Thymus (tissue), 11 donors: ENCODE data around the gene CCDC137. TPM values are rescaled to one million over a fixed set of nuclear protein-coding genes. Genes with fewer than 3 reads are reported as not detected.

ENCODE experiments used
- DNase-seq, 9 donors: peaks; one replicate each; pipeline ENCODE4 v3.0.0-alpha.2; 2013; ENCODE audit warnings: low spot score in 9 of 9, low read depth in 6 of 9, missing footprints in 1 of 9
- H3K27ac ChIP-seq, 2 donors: one replicate each; pipeline ENCODE4 v1.5.1; 2013; ENCODE audit warnings: control low read depth in 1 of 2, low read depth in 1 of 2, low read length in 1 of 2, mild to moderate bottlenecking in 1 of 2, moderate library complexity in 1 of 2
- H3K27me3 ChIP-seq, 2 donors: one replicate each; pipeline ENCODE4 v1.5.1; 2013; ENCODE audit warnings: low read length in 1 of 2; ENCODE audit not compliant: control insufficient read depth in 2 of 2, insufficient read depth in 1 of 2
- H3K36me3 ChIP-seq, 2 donors: one replicate each; pipeline ENCODE4 v1.5.1; 2013; ENCODE audit warnings: low read length in 1 of 2, mild to moderate bottlenecking in 1 of 2, moderate library complexity in 1 of 2; ENCODE audit not compliant: control insufficient read depth in 2 of 2, insufficient read depth in 2 of 2
- H3K4me1 ChIP-seq, 2 donors: one replicate each; pipeline ENCODE4 v1.5.1; 2013; ENCODE audit warnings: low read length in 2 of 2; ENCODE audit not compliant: control insufficient read depth in 2 of 2, insufficient read depth in 2 of 2
- H3K4me3 ChIP-seq, 2 donors: one replicate each; pipeline ENCODE4 v1.5.1; 2013; ENCODE audit warnings: low read length in 2 of 2, control low read depth in 1 of 2, mild to moderate bottlenecking in 1 of 2
- H3K9me3 ChIP-seq, 2 donors: one replicate each; pipeline ENCODE4 v1.5.1; 2013; ENCODE audit warnings: low read length in 1 of 2, mild to moderate bottlenecking in 1 of 2; ENCODE audit not compliant: control insufficient read depth in 2 of 2, insufficient read depth in 1 of 2
- WGBS: extraction: QIAGEN DNeasy Blood & Tissue Kit; methylation state at CpG from one replicate; pipeline ENCODE4 v1.1.7; 2013; 5-methylcytosine and 5-hydroxymethylcytosine counted together
- polyA plus RNA-seq: library from polyadenylated mRNA; stranded (reverse); fragments of 200-250 nt; gene quantifications from one replicate; pipeline ENCODE4 v1.2.3, GENCODE V29; 2013
- total RNA-seq: library from RNA; stranded (reverse); fragments of 120-200 nt; gene quantifications from one replicate; pipeline ENCODE4 v1.2.4, GENCODE V29; 2013
- donor health status: healthy.

The CCDC137 gene
- total and polyA plus RNA-seq, 2 donors: 14.4 to 42.5 TPM

DNA sequence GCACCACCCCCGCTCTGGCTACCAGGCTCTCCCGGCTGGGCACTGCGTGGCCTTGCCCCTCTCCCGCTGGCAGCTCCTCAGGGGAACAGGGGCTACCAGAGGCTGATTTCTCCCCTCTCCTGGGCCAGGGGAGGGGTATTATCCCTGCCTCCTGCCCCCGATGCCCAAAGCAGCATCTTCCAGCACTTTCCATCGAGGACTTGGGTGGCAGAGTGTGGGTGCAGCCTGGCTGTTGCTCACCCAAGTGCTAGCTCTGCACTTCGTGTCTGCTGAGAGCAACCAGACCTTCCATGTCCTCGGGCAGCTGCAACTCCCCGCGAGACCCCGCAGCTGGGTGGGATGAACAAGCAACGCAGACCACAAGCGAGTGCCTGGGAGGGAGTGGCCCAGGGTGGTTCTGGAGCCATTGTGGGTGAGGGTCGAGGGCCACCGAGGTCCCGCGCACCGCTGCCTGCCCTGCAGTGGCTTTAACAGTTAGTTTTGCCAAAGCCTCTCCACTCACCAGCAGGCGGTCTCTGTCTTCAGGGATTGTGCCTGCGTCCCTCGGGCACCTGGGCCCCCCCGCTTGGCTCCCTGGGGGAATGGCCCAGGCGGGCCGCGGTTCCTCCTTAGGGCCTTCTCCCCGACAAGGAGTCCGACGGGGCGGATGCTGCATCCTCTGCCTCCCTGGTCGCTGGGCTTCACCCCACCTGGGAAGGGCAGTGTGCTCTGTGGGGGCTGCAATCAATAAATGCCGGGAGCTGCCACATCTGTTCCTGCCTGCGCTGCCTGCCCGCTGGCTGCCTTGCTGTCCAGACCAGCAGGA is 53.9 kb downstream of the CCDC137 start:
- no peaks in the 10 kb centered on the region for H3K9me3 ChIP-seq
- WGBS: 93% methylated on average over 33 of the region's 33 CpGs
- H3K27me3 ChIP-seq: peaks cover 0 to 29% of the 10 kb centered on the region in 2 donors
- peaks cover 6 to 18% of the 10 kb centered on the region in 2 donors for H3K36me3 ChIP-seq
- H3K4me3 ChIP-seq: no peak overlapping the region
- no peak overlapping the region for H3K27ac ChIP-seq
- no peaks in the 10 kb centered on the region for H3K4me1 ChIP-seq
- DNase-seq: no peak

DNA sequence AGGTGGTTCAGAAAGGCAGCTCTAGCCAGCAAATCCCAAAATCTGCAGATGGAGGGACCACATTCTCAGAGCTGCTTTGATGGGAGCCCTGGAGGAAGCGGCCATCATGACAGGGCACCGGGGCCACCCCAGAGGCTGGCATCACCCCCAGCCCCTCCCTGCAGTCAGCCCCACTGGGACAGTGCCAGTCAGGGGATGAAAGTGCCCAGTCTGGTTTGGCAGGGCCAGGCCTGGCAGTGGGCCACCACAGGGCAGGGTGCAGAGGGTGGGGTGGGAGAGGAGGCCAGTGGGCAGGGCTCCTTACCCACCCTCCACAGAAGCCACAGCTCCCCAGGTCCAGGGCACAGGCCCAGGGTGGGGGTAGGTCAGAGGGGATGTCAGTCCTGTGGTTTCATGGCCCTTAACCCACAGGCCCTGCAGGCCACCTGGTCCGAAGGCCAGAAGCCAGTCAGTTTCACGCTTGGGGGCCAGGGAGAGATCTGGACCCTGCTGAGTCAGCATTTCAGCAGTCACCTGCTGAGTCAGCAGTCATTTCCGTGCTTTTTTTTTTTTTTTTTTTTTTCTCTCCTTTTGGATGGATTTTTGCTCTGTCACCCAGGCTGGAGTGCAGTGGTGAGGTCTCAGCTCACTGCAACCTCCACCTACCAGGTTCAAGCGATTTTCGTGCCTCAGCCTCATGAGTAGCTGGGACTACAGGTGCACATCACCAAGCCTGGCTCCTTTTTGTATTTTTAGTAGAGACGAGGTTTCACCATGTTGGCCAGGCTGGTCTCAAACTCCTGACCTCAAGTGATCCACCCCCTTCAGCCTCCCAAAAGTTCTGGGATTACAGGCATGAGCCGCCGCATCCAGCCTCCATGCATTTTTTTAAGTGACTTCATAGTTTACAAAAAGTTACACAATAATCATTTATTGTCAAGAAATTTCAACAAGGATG is 55.9 kb downstream of the CCDC137 start:
- Histone ChIP-seq H3K4me1 (no peaks in the 10 kb centered on the region), H3K27me3 (peaks cover 0 to 29% of the 10 kb centered on the region in 2 donors), H3K27ac (peak overlapping the region in 1 of 2 donors; percentile 31), H3K36me3 (peaks cover 5 to 10% of the 10 kb centered on the region in 2 donors), H3K4me3 (no peak overlapping the region), H3K9me3 (no peaks in the 10 kb centered on the region)
- no peak for DNase-seq
- WGBS: 67% methylated on average over 10 of the region's 10 CpGs

Other genes with a start within 250 kb of the CCDC137 start
- gene ACTG1, start 153.9 kb upstream of the CCDC137 start, total RNA-seq: 1,837 TPM
- 2,739 TPM for gene ACTG1, start 153.9 kb upstream of the CCDC137 start, polyA plus RNA-seq
- gene FSCN2, start 138.4 kb upstream of the CCDC137 start, total RNA-seq: 0.47 TPM
- gene FSCN2, start 138.4 kb upstream of the CCDC137 start, polyA plus RNA-seq: 0.87 TPM
- gene FAAP100, start 114.4 kb upstream of the CCDC137 start, total RNA-seq: 8.8 TPM
- 43.9 TPM for gene FAAP100, start 114.4 kb upstream of the CCDC137 start, polyA plus RNA-seq
- 26.1 TPM for gene NPLOC4, start 29.6 kb upstream of the CCDC137 start, total RNA-seq
- 43.3 TPM for gene NPLOC4, start 29.6 kb upstream of the CCDC137 start, polyA plus RNA-seq
- 0.47 TPM for gene TSPAN10, start 29.5 kb upstream of the CCDC137 start, total RNA-seq
- 1.8 TPM for gene TSPAN10, start 29.5 kb upstream of the CCDC137 start, polyA plus RNA-seq
- gene PDE6G, start 10.2 kb upstream of the CCDC137 start, total RNA-seq: 12.2 TPM
- gene PDE6G, start 10.2 kb upstream of the CCDC137 start, polyA plus RNA-seq: 18.2 TPM
- 60.9 TPM for gene OXLD1, start 132 bp upstream of the CCDC137 start, total RNA-seq
- 83.0 TPM for gene OXLD1, start 132 bp upstream of the CCDC137 start, polyA plus RNA-seq
- 23.0 TPM for gene ARL16, start 17.1 kb downstream of the CCDC137 start, total RNA-seq
- gene ARL16, start 17.1 kb downstream of the CCDC137 start, polyA plus RNA-seq: 129 TPM
- 39.0 TPM for gene HGS, start 17.3 kb downstream of the CCDC137 start, total RNA-seq
- 157 TPM for gene HGS, start 17.3 kb downstream of the CCDC137 start, polyA plus RNA-seq
- 21.6 TPM for gene MRPL12, start 36.6 kb downstream of the CCDC137 start, total RNA-seq
- 59.7 TPM for gene MRPL12, start 36.6 kb downstream of the CCDC137 start, polyA plus RNA-seq
- 8.3 TPM for gene SLC25A10, start 45.5 kb downstream of the CCDC137 start, total RNA-seq
- gene SLC25A10, start 45.5 kb downstream of the CCDC137 start, polyA plus RNA-seq: 11.9 TPM
- 0.05 TPM for gene GCGR, start 137.4 kb downstream of the CCDC137 start, total RNA-seq
- gene GCGR, start 137.4 kb downstream of the CCDC137 start, polyA plus RNA-seq: 0.80 TPM
- gene MCRIP1, start 166.6 kb downstream of the CCDC137 start, total RNA-seq: 96.2 TPM
- gene MCRIP1, start 166.6 kb downstream of the CCDC137 start, polyA plus RNA-seq: 120 TPM
- 0.28 TPM for gene PPP1R27, start 168.3 kb downstream of the CCDC137 start, total RNA-seq
- gene PPP1R27, start 168.3 kb downstream of the CCDC137 start, polyA plus RNA-seq: 0.94 TPM
- 210 TPM for gene P4HB, start 193.8 kb downstream of the CCDC137 start, total RNA-seq
- gene P4HB, start 193.8 kb downstream of the CCDC137 start, polyA plus RNA-seq: 219 TPM
- gene ARHGDIA, start 204.6 kb downstream of the CCDC137 start, total RNA-seq: 106 TPM
- 189 TPM for gene ARHGDIA, start 204.6 kb downstream of the CCDC137 start, polyA plus RNA-seq
- 168 TPM for gene ALYREF, start 224.8 kb downstream of the CCDC137 start, total RNA-seq
- gene ALYREF, start 224.8 kb downstream of the CCDC137 start, polyA plus RNA-seq: 42.9 TPM
- 108 TPM for gene ANAPC11, start 225.0 kb downstream of the CCDC137 start, total RNA-seq
- 127 TPM for gene ANAPC11, start 225.0 kb downstream of the CCDC137 start, polyA plus RNA-seq
- gene NPB, start 235.5 kb downstream of the CCDC137 start, total RNA-seq: 1.7 TPM
- 3.5 TPM for gene NPB, start 235.5 kb downstream of the CCDC137 start, polyA plus RNA-seq
- 19.4 TPM for gene PCYT2, start 244.7 kb downstream of the CCDC137 start, total RNA-seq
- gene PCYT2, start 244.7 kb downstream of the CCDC137 start, polyA plus RNA-seq: 37.4 TPM